Measurements from ENCODE around the gene CC2D2A. TPM values are rescaled to one million over a fixed set of nuclear protein-coding genes. Genes with fewer than 3 reads are reported as not detected.
"Not testable (repeated sequence)": the region's sequence is repeated elsewhere in the genome, so short reads cannot be mapped to it uniquely, and the experiment has no call there.

The CC2D2A gene
- total and polyA plus RNA-seq, 8 donors, result 1.9 to 7.7 (median 3.9) TPM

- DNase-seq (no peak), FAIRE-seq (no peak), ATAC-seq (no peak)
- H3K27ac ChIP-seq, result no peak overlapping the region
- H3K4me3 ChIP-seq, result no peak overlapping the region
- intact Hi-C loops (cut with DNase I), result no loop called here
- no peaks in the 10 kb centered on the region for H3K9me3 ChIP-seq
- no peaks in the 10 kb centered on the region for H3K4me1 ChIP-seq
- no peaks in the 10 kb centered on the region for H3K27me3 ChIP-seq
- H3K36me3 ChIP-seq, result no peaks in the 10 kb centered on the region
- TF ChIP-seq, protein P1, sequence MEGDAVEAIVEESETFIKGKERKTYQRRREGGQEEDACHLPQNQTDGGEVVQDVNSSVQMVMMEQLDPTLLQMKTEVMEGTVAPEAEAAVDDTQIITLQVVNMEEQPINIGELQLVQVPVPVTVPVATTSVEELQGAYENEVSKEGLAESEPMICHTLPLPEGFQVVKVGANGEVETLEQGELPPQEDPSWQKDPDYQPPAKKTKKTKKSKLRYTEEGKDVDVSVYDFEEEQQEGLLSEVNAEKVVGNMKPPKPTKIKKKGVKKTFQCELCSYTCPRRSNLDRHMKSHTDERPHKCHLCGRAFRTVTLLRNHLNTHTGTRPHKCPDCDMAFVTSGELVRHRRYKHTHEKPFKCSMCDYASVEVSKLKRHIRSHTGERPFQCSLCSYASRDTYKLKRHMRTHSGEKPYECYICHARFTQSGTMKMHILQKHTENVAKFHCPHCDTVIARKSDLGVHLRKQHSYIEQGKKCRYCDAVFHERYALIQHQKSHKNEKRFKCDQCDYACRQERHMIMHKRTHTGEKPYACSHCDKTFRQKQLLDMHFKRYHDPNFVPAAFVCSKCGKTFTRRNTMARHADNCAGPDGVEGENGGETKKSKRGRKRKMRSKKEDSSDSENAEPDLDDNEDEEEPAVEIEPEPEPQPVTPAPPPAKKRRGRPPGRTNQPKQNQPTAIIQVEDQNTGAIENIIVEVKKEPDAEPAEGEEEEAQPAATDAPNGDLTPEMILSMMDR (IDR thresholded peaks at IDR 0.05), result no peak
- 81 to 87% methylated on average over 3 of the region's 3 CpGs for WGBS, 2 donors
These were observed 43.9 kb downstream of the CC2D2A start for GRCh38 chr4:15513545-15513944.

DNA sequence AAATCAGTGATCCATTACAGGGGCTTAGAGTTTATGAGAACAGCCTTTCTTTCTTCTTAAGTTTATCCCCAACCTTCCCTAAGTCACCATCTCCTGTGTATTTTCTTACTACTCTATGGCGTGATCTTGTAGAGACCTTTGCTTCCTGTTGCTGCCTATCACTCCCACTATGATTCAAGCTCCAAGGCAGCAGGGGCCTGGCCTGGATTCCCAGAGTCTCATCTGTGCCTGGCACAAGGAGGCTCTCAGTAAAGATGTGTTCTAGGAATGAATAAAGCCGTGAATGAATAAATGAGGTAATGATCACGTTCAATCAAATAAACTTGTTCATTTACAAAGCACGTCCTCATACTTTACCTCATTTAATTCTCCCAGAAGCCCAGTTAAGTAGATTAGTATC is 45.4 kb downstream of the CC2D2A start:
- H3K27me3 ChIP-seq, result no peaks in the 10 kb centered on the region
- ATAC-seq, result no peak
- H3K36me3 ChIP-seq, result no peaks in the 10 kb centered on the region
- no peak overlapping the region for H3K27ac ChIP-seq
- FAIRE-seq, result no peak
- DNase-seq, result no peak
- 86 to 94% methylated on average over 4 of the region's 4 CpGs for WGBS, 2 donors
- H3K9me3 ChIP-seq, result no peaks in the 10 kb centered on the region
- no peak overlapping the region for H3K4me3 ChIP-seq
- H3K4me1 ChIP-seq, result no peaks in the 10 kb centered on the region
- intact Hi-C loops (cut with DNase I), result no loop called here
- TF ChIP-seq, protein P1 (IDR thresholded peaks at IDR 0.05), result no peak

GRCh38 chr4:15516494-15516893 is 46.8 kb downstream of the CC2D2A start:
- intact Hi-C loops (cut with DNase I), result no loop called here
- no peak for ATAC-seq
- no peak for FAIRE-seq

GRCh38 chr4:15517681-15518080 is 48.0 kb downstream of the CC2D2A start:
- H3K27me3 ChIP-seq; DNase-seq; FAIRE-seq; H3K27ac ChIP-seq; H3K9me3 ChIP-seq; intact Hi-C loops (cut with DNase I); H3K36me3 ChIP-seq; H3K4me3 ChIP-seq; ATAC-seq; H3K4me1 ChIP-seq: not testable (repeated sequence)
- WGBS, 2 donors, result 92 to 96% methylated on average over 4 of the region's 4 CpGs

More at GRCh38 chr4:15516494-15516893, 46.8 kb downstream of the CC2D2A start:
- Histone ChIP-seq H3K27ac (no peak overlapping the region), H3K4me1 (no peaks in the 10 kb centered on the region), H3K9me3 (no peaks in the 10 kb centered on the region), H3K36me3 (no peaks in the 10 kb centered on the region), H3K27me3 (no peaks in the 10 kb centered on the region), H3K4me3 (no peak overlapping the region)
- no peak for DNase-seq
- TF ChIP-seq, protein P1 (IDR thresholded peaks at IDR 0.05), result no peak
- 87 to 89% methylated on average over 3 of the region's 3 CpGs for WGBS, 2 donors

DNA sequence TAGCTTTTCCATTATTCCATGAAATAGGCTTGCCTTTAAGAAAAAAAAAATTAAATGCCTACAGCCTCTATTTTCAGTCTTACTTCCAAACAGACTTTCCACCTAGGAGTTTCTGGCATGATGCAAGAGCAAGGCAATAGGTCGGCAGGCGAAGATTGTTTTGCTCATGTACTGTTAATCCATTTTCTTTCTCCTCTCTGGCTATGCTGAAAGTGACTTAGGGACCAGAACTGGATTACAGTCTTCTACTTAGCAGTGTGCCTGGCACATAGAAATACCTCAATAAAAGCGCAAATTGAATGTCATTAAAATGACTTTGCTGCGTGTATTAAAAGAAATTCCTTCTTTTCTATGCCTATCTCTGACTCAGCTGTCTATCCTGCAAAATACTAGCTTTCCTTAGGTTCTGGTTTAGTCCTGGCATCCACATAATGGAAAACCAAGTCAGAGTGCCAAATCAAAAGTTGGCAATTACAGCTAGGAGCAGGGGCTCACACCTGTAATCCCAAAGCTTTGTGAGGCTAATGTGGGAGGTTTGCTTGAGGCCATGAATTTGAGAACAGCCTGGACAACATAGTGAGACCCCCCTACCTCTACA is 51.9 kb downstream of the CC2D2A start:
- TF ChIP-seq, protein P1 (IDR thresholded peaks at IDR 0.05), result no peak
- WGBS, 2 donors, result 88 to 93% methylated on average over 4 of the region's 4 CpGs
- FAIRE-seq, result no peak
- Histone ChIP-seq H3K36me3 (no peaks in the 10 kb centered on the region), H3K4me3 (no peak overlapping the region), H3K27me3 (no peaks in the 10 kb centered on the region), H3K27ac (no peak overlapping the region), H3K9me3 (no peaks in the 10 kb centered on the region), H3K4me1 (peaks cover 0 to under 1% (median 0%) of the 10 kb centered on the region in 3 donors)
- intact Hi-C loops (cut with DNase I), result no loop called here
- ATAC-seq, result no peak
- no peak for DNase-seq

All from pancreas (tissue), 10 donors.